Parathyroid adenoma (tissue), 2 donors: Measurements from ENCODE around the gene GARRE1.

Experiments
- H2AFZ ChIP-seq: fragments of 300-600 bp; sonication (generic); one replicate; pipeline ENCODE4 v1.7.0; 2017; ENCODE audit warnings: antibody characterized with exemption, mild to moderate bottlenecking
- H3K27ac ChIP-seq: fragments of 300-600 bp; sonication (generic); one replicate; pipeline ENCODE4 v1.7.0; 2017
- H3K27me3 ChIP-seq: fragments of 300-600 bp; sonication (generic); one replicate; pipeline ENCODE4 v1.7.0; 2017; ENCODE audit warnings: low read length; ENCODE audit not compliant: control insufficient read depth, insufficient read depth
- H3K36me3 ChIP-seq: fragments of 300-600 bp; sonication (generic); one replicate; pipeline ENCODE4 v1.7.0; 2017; ENCODE audit warnings: low read length; ENCODE audit not compliant: control insufficient read depth, insufficient read depth
- H3K4me1 ChIP-seq: fragments of 300-600 bp; sonication (generic); one replicate; pipeline ENCODE4 v1.7.0; 2017; ENCODE audit warnings: control low read depth
- H3K4me2 ChIP-seq: fragments of 300-600 bp; sonication (generic); one replicate; pipeline ENCODE4 v1.7.0; 2017; ENCODE audit warnings: low read length
- H3K4me3 ChIP-seq: fragments of 300-600 bp; sonication (generic); one replicate; pipeline ENCODE4 v1.7.0; 2017; ENCODE audit warnings: low read depth, low read length
- H3K79me2 ChIP-seq: fragments of 300-600 bp; sonication (generic); one replicate; pipeline ENCODE4 v1.7.0; 2017; ENCODE audit warnings: control low read depth
- H3K9ac ChIP-seq: fragments of 300-600 bp; sonication (generic); one replicate; pipeline ENCODE4 v1.7.0; 2017; ENCODE audit warnings: mild to moderate bottlenecking
- H3K9me3 ChIP-seq: fragments of 300-600 bp; sonication (generic); one replicate; pipeline ENCODE4 v1.7.0; 2017; ENCODE audit warnings: low read length; ENCODE audit not compliant: control insufficient read depth
- TF ChIP-seq, protein P1 (sequence below): fragments of 300-600 bp; sonication (generic); IDR thresholded peaks from one replicate; pipeline ENCODE4 v1.7.0; 2017; ENCODE audit warnings: antibody characterized with exemption, mild to moderate bottlenecking
- donor health status: primary hyperparathyroidism.

The GARRE1 gene

GRCh38 chr19:34300962-34301361, 46.6 kb downstream of the GARRE1 start:
- Histone ChIP-seq H3K27ac (no peak overlapping the region), H3K4me2 (no peak overlapping the region), H3K79me2 (peaks cover 18% of the 10 kb centered on the region), H3K9me3 (no peaks in the 10 kb centered on the region), H3K36me3 (no peaks in the 10 kb centered on the region), H2AFZ (no peak overlapping the region), H3K27me3 (no peaks in the 10 kb centered on the region), H3K4me1 (no peaks in the 10 kb centered on the region), H3K4me3 (no peak overlapping the region), H3K9ac (no peak overlapping the region)
- TF ChIP-seq, protein P1, sequence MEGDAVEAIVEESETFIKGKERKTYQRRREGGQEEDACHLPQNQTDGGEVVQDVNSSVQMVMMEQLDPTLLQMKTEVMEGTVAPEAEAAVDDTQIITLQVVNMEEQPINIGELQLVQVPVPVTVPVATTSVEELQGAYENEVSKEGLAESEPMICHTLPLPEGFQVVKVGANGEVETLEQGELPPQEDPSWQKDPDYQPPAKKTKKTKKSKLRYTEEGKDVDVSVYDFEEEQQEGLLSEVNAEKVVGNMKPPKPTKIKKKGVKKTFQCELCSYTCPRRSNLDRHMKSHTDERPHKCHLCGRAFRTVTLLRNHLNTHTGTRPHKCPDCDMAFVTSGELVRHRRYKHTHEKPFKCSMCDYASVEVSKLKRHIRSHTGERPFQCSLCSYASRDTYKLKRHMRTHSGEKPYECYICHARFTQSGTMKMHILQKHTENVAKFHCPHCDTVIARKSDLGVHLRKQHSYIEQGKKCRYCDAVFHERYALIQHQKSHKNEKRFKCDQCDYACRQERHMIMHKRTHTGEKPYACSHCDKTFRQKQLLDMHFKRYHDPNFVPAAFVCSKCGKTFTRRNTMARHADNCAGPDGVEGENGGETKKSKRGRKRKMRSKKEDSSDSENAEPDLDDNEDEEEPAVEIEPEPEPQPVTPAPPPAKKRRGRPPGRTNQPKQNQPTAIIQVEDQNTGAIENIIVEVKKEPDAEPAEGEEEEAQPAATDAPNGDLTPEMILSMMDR, result no peak
